Prostate gland (tissue), 2 donors: ENCODE data around the gene PRG3. TPM values are rescaled to one million over a fixed set of nuclear protein-coding genes. Genes with fewer than 3 reads are reported as not detected.
"Not testable (repeated sequence)": the region's sequence is repeated elsewhere in the genome, so short reads cannot be mapped to it uniquely, and the experiment has no call there.

Experiments
- DNase-seq: peaks from one replicate; pipeline ENCODE4 v3.0.0-alpha.2; 2019; ENCODE audit warnings: low spot score
- H3K27ac ChIP-seq, 2 donors: fragments of 200-600 bp; sonication (generic); 2 replicates each; pipeline ENCODE4 v1.5.1; 2017 to 2019
- H3K27me3 ChIP-seq: fragments of 200-600 bp; sonication (generic); replicated peaks from 2 replicates; pipeline ENCODE4 v1.5.1; 2019; ENCODE audit not compliant: insufficient read depth
- H3K36me3 ChIP-seq, 2 donors: fragments of 200-600 bp; sonication (generic); 1 replicate in 1 of 2; 2 replicates in 1 of 2; pipeline versions ENCODE4 v1.5.1 to v1.8.1; 2017 to 2019
- H3K4me1 ChIP-seq: fragments of 200-600 bp; sonication (generic); replicated peaks from 2 replicates; pipeline ENCODE4 v1.5.1; 2019
- H3K4me3 ChIP-seq, 2 donors: fragments of 200-600 bp; sonication (generic); 2 replicates each; pipeline ENCODE4 v1.5.1; 2017 to 2019
- H3K9me3 ChIP-seq: fragments of 200-600 bp; sonication (generic); 2 replicates; pipeline ENCODE4 v1.5.1; 2017
- POLR2A ChIP-seq: fragments of 450-650 bp; IDR thresholded peaks from one replicate; pipeline ENCODE4 v1.6.1; 2016; ENCODE audit warnings: antibody characterized with exemption, mild to moderate bottlenecking
- POLR2AphosphoS5 ChIP-seq: sonication (generic); formaldehyde crosslinking; IDR thresholded peaks from one replicate; pipeline ENCODE4 v1.6.1; 2017; ENCODE audit warnings: antibody characterized with exemption
- WGBS: methylation state at CpG from one replicate; pipeline ENCODE4 v1.1.5; 2018; 5-methylcytosine and 5-hydroxymethylcytosine counted together
- intact Hi-C: fragments of 100-400 bp; cut with DNase I; formaldehyde crosslinking; loops from one replicate; pipeline ENCODE4 v1.14.2; 2022
- total RNA-seq, 2 donors: library from RNA; depleted of rRNA; stranded (reverse); fragments of >200 nt; gene quantifications; one replicate each; pipeline ENCODE4 v1.1.0, GENCODE V29; 2016
- TF ChIP-seq, protein P1 (sequence below), 4 experiments: fragments of 200-600 bp in 2 of 4; fragments of 450-650 bp in 2 of 4; sonication (generic) in 2 of 4; IDR thresholded peaks; 1 replicate in 3 of 4; 2 replicates in 1 of 4; pipeline ENCODE4 v1.5.1; 2016 to 2019; ENCODE audit warnings: antibody characterized with exemption in 4 of 4, mild to moderate bottlenecking in 2 of 4, moderate library complexity in 2 of 4

Gene PRG3
- total RNA-seq, 2 donors from 2014 or later = not detected

DNA sequence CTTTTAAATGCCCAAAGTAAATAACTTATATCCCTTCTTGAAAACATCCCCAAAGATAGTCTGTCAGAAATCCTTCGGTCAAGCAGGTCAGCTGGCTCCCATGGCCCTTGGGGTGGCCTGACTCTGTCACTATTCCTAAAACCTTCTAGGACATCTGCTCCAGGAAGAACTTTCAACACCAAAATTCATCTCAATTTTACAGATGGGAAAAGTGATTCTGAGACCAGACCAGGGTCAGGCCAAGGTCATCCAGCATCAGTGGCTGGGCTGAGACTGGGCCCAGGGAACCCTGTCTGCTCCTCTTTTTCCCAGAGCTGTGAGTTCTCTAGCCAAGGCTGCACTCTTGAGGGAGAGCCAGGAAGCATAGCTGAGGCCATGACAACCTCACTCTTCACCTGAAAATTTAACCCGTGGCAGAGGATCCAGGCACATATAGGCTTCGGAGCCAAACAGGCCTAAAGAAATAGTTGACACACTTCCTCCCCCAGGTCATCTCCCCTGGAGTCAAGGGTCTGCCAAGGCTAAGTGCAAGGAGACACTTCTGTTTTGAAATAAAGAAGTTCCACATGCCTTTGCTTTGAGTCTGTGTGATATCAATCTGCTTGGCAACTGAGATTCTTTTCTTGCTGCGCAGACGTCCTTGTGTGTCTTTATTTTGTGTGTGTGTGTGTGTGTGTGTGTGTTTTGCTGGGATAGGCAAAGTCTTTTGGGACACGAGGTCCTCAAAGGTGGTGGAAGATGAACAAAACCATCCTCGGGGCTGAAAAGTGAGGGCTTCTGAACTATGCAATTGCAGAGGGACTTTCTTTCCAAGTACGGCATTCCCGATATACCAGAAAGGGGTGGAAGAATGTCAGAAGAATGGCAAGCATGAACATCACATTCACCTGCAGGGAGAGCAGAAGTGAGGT is 26.3 kb upstream of the PRG3 start:
- DNase-seq = no peak
- 76% methylated on average over 9 of the region's 9 CpGs for WGBS
- no peaks in the 10 kb centered on the region for H3K4me1 ChIP-seq
- intact Hi-C loops = no loop called here
- no peaks in the 10 kb centered on the region for H3K36me3 ChIP-seq
- H3K27me3 ChIP-seq = no peaks in the 10 kb centered on the region
- no peak overlapping the region for H3K27ac ChIP-seq
- no peak overlapping the region for H3K4me3 ChIP-seq
- H3K9me3 ChIP-seq = no peaks in the 10 kb centered on the region
- TF ChIP-seq POLR2A = no peak
- no peak for TF ChIP-seq POLR2AphosphoS5

DNA sequence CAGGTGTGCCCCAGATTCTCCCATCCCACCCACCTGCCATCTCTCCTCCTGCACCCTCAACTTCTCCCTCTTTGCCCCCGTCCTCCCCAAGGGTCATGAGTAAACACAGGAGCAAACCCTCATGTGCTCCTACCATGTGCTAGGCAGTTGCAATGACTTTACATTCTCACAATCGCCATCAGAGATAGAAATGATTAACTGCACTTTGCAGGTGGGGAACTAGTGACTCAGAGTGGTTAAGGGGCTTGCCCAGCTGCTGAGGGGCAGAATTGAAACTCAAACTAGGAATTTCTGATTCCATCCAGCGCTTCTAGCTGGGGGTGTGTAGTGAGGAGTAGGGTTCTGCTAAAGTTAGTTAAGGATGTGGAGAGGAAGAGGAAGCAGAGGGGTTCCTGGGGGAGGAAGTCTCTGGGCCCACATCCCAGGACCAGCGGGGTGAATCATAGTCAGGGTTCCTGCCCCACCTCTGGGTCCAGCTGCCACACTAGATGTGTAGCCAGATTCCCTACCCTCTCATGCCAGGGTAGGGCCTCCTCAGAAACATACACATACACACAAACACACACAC is 25.5 kb upstream of the PRG3 start:
- DNase-seq = no peak

GRCh38 chr11:57405271-57405860 is 24.4 kb upstream of the PRG3 start:
- Histone ChIP-seq H3K4me1 (no peaks in the 10 kb centered on the region), H3K36me3 (no peaks in the 10 kb centered on the region), H3K27ac (no peak overlapping the region), H3K27me3 (no peaks in the 10 kb centered on the region), H3K4me3 (no peak overlapping the region), H3K9me3 (no peaks in the 10 kb centered on the region)
- intact Hi-C loops = no loop called here
- TF ChIP-seq POLR2A (no peak), POLR2AphosphoS5 (no peak)
- TF ChIP-seq, protein P1, sequence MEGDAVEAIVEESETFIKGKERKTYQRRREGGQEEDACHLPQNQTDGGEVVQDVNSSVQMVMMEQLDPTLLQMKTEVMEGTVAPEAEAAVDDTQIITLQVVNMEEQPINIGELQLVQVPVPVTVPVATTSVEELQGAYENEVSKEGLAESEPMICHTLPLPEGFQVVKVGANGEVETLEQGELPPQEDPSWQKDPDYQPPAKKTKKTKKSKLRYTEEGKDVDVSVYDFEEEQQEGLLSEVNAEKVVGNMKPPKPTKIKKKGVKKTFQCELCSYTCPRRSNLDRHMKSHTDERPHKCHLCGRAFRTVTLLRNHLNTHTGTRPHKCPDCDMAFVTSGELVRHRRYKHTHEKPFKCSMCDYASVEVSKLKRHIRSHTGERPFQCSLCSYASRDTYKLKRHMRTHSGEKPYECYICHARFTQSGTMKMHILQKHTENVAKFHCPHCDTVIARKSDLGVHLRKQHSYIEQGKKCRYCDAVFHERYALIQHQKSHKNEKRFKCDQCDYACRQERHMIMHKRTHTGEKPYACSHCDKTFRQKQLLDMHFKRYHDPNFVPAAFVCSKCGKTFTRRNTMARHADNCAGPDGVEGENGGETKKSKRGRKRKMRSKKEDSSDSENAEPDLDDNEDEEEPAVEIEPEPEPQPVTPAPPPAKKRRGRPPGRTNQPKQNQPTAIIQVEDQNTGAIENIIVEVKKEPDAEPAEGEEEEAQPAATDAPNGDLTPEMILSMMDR (IDR thresholded peaks at IDR 0.05) = no peak
- 87% methylated on average over 4 of the region's 4 CpGs for WGBS
- no peak for DNase-seq

More for the DNA sequence above, 25.5 kb upstream of the PRG3 start:
- Histone ChIP-seq H3K36me3 (no peaks in the 10 kb centered on the region), H3K27ac (no peak overlapping the region), H3K4me1 (no peaks in the 10 kb centered on the region), H3K4me3 (no peak overlapping the region), H3K27me3 (no peaks in the 10 kb centered on the region), H3K9me3 (no peaks in the 10 kb centered on the region)
- 67% methylated on average over 4 of the region's 4 CpGs for WGBS
- intact Hi-C loops = no loop called here
- TF ChIP-seq POLR2A (no peak), POLR2AphosphoS5 (no peak)
- TF ChIP-seq, protein P1 (IDR thresholded peaks at IDR 0.05) = no peak

DNA sequence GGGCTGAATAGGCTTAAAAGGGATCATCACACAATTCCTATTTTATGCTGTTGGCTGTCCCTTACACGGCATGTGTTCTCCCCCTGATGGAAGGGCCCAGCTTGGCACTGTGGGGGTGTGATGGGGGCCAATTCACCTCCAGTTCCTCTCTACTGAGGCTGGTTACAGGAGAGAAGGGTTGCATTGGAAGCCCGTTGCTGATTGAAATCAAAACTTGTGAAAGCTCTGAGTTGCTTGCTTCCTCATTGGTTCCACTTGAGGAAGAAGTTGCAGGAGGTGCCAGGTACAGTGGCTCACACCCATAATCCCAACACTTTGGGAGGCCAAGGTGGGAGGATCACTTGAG is 22.8 kb upstream of the PRG3 start:
- intact Hi-C loops = no loop called here
- Histone ChIP-seq H3K27ac (no peak overlapping the region), H3K27me3 (no peaks in the 10 kb centered on the region), H3K4me3 (no peak overlapping the region), H3K9me3 (no peaks in the 10 kb centered on the region), H3K36me3 (no peaks in the 10 kb centered on the region), H3K4me1 (no peaks in the 10 kb centered on the region)
- 81% methylated on average over 2 of the region's 2 CpGs for WGBS
- DNase-seq = no peak
- TF ChIP-seq POLR2A (no peak), POLR2AphosphoS5 (no peak)
- TF ChIP-seq, protein P1 (IDR thresholded peaks at IDR 0.05) = no peak

DNA sequence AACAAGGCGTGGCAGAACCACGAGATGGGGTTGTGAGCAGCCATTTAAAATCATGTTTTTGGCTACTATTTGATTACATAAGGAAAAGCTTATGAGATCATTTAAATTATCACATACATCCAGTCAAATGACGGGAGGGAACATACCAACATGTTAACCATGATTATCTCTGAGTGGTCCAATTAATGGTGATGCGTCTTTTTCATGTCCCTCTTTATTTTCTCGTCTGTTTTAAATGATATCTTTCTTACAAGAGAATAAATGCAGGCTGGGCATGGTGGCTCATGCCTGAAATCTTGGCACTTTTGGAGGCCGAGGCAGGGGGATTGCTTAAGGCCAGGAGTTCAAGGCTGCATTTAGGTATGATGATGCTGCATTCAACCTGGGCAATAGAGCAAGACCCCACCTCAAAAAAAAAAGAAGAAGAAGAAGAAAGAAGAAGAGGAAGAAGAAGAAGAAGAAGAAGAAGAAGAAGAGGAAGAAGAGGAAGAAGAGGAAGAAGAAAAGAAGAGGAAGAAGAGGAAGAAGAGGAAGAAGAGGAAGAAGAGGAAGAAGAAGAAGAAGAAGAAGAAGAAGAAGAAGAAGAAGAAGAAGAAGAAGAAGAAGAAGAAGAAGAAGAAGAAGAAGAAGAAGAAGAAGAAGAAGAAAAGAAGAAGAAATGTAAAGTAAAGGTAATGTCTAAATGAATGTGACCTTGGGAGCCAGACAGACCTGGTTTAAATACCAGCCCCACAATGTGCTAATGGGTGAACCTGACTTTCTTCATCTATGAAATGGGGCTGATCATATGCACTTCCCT is 22.3 kb upstream of the PRG3 start:
- H3K27ac ChIP-seq, H3K4me3 ChIP-seq, H3K9me3 ChIP-seq, H3K36me3 ChIP-seq, intact Hi-C loops, H3K4me1 ChIP-seq, DNase-seq, H3K27me3 ChIP-seq: not testable (repeated sequence)
- 80% methylated on average over 6 of the region's 6 CpGs for WGBS
